Endothelial cell of umbilical vein (primary cell): ENCODE data around the gene LARGE1.

Experiments used
- CTCF ChIP-seq, 2 donors: IDR thresholded peaks; 1 replicate in 1 of 2; 2 replicates in 1 of 2; pipeline ENCODE4 v1.5.1; 2011; ENCODE audit warnings: low read length in 2 of 2, mild to moderate bottlenecking in 2 of 2, moderate library complexity in 2 of 2, control low read depth in 1 of 2, inconsistent platforms in 1 of 2, low read depth in 1 of 2; ENCODE audit not compliant: insufficient read depth in 1 of 2; ENCODE audit errors: extremely low read depth in 1 of 2
- EZH2 ChIP-seq: IDR thresholded peaks from 2 replicates; pipeline ENCODE4 v1.6.1; 2012; ENCODE audit warnings: borderline replicate concordance, low read depth, mild to moderate bottlenecking, moderate library complexity, low read length, inconsistent platforms; ENCODE audit not compliant: severe bottlenecking
- JUN ChIP-seq: IDR thresholded peaks from 2 replicates; pipeline ENCODE4 v1.6.1; 2011; ENCODE audit warnings: borderline replicate concordance, low read depth; ENCODE audit not compliant: insufficient read length, insufficient read depth

- no peak for TF ChIP-seq EZH2
- no peak for TF ChIP-seq CTCF (IDR thresholded peaks at IDR 0.05; ENCODE audit: extremely low read depth in 1 of 2, insufficient read depth in 1 of 2, low read depth in 1 of 2, low read length in 2 of 2)
- TF ChIP-seq JUN, result no peak
Observed at GRCh38 chr22:33520904-33521780, 399.1 kb downstream of the LARGE1 start.
